Measurements from ENCODE around the gene DSCAM. TPM values are rescaled to one million over a fixed set of nuclear protein-coding genes. Genes with fewer than 3 reads are reported as not detected.
"Not testable (repeated sequence)": the region's sequence is repeated elsewhere in the genome, so short reads cannot be mapped to it uniquely, and the experiment has no call there.

DSCAM gene
- total RNA-seq, 1 experiment from 2014 or later: not detected

- Histone ChIP-seq H3K4me2 (ENCODE audit: low read length) (no peak overlapping the region), H3K9ac (ENCODE audit: low read length) (no peak overlapping the region), H3K79me2 (ENCODE audit: insufficient read depth, low read length) (no peaks in the 10 kb centered on the region), H3K4me1 (ENCODE audit: control insufficient read depth in 1 of 2, insufficient read depth in 2 of 2, low read length in 2 of 2) (no peaks in the 10 kb centered on the region), H2AFZ (ENCODE audit: low read depth, low read length, poor library complexity, severe bottlenecking) (no peak overlapping the region), H4K20me1 (ENCODE audit: insufficient read depth) (no peaks in the 10 kb centered on the region), H3K27ac (ENCODE audit: low read depth, low read length) (no peak overlapping the region), H3K9me2 (ENCODE audit: insufficient read depth) (no peaks in the 10 kb centered on the region), H3K27me3 (ENCODE audit: insufficient read depth, low read length) (no peaks in the 10 kb centered on the region), H3K9me3 (ENCODE audit: control insufficient read depth in 1 of 2, insufficient read depth in 1 of 2, low read depth in 1 of 2, low read length in 2 of 2) (peaks cover 5 to 26% of the 10 kb centered on the region in 2 experiments; a peak in 2 of 4 replicates), H3K4me3 (replicated peaks in 1 of 2; ENCODE audit: low read depth in 1 of 2, low read length in 2 of 2) (no peak overlapping the region), H3K36me3 (ENCODE audit: control insufficient read depth in 1 of 2, insufficient read depth in 2 of 2, low read length in 2 of 2) (no peaks in the 10 kb centered on the region)
- ChIA-PET RAD21 (ENCODE audit: low non-redundant PET in 1 of 2, low total read pairs in 2 of 2, uncharacterized antibody in 2 of 2, unreplicated experiment in 2 of 2) (no interaction called here), POLR2A (no interaction called here), CTCF (no interaction called here)
- BruUV-seq (replicated peaks): no TSS peak
- intact Hi-C loops (cut with micrococcal nuclease): no loop called here
- ATAC-seq: no peak
- TF ChIP-seq, protein P1, sequence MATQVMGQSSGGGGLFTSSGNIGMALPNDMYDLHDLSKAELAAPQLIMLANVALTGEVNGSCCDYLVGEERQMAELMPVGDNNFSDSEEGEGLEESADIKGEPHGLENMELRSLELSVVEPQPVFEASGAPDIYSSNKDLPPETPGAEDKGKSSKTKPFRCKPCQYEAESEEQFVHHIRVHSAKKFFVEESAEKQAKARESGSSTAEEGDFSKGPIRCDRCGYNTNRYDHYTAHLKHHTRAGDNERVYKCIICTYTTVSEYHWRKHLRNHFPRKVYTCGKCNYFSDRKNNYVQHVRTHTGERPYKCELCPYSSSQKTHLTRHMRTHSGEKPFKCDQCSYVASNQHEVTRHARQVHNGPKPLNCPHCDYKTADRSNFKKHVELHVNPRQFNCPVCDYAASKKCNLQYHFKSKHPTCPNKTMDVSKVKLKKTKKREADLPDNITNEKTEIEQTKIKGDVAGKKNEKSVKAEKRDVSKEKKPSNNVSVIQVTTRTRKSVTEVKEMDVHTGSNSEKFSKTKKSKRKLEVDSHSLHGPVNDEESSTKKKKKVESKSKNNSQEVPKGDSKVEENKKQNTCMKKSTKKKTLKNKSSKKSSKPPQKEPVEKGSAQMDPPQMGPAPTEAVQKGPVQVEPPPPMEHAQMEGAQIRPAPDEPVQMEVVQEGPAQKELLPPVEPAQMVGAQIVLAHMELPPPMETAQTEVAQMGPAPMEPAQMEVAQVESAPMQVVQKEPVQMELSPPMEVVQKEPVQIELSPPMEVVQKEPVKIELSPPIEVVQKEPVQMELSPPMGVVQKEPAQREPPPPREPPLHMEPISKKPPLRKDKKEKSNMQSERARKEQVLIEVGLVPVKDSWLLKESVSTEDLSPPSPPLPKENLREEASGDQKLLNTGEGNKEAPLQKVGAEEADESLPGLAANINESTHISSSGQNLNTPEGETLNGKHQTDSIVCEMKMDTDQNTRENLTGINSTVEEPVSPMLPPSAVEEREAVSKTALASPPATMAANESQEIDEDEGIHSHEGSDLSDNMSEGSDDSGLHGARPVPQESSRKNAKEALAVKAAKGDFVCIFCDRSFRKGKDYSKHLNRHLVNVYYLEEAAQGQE (IDR thresholded peaks at IDR 0.05; ENCODE audit: low read depth): no peak
- TF ChIP-seq ZFX (IDR thresholded peaks at IDR 0.05) (no peak), CBX3 (IDR thresholded peaks at IDR 0.05; ENCODE audit: low read depth) (no peak), SIN3A (IDR thresholded peaks at IDR 0.05; ENCODE audit: low read depth) (no peak), FOSL1 (IDR thresholded peaks at IDR 0.05; ENCODE audit: low read depth) (no peak)
- no peak for DNase-seq (ENCODE audit: low read depth, low spot score)
These were observed 515.8 kb downstream of the DSCAM start for GRCh38 chr21:40331172-40331571.

DNA sequence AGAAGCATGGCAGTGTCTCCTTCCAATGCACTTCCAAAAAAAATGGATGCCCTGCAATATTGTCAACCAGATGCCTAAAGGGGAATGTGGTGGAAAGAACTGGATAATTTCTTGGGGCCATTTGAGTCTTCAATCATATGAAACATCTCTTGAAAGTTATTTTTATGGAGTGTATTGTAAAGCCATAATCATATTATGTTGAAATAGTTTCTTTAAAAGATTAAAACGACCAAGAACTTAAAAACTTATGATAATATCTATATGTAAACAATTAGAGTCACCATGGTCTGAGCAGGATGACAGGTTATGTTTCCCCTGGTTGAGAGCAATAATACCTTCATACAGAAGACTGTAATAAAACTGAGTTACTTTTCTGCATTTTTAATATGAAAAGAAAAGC lies 522.6 kb downstream of the DSCAM start:
- Histone ChIP-seq H3K9me3 (ENCODE audit: control insufficient read depth in 1 of 2, insufficient read depth in 1 of 2, low read depth in 1 of 2, low read length in 2 of 2) (peaks cover 10 to 28% of the 10 kb centered on the region in 2 experiments; a peak in 2 of 4 replicates), H4K20me1 (ENCODE audit: insufficient read depth) (no peaks in the 10 kb centered on the region), H3K4me2 (ENCODE audit: low read length) (no peak overlapping the region), H3K4me3 (replicated peaks in 1 of 2; ENCODE audit: low read depth in 1 of 2, low read length in 2 of 2) (no peak overlapping the region), H3K27me3 (ENCODE audit: insufficient read depth, low read length) (no peaks in the 10 kb centered on the region), H3K79me2 (ENCODE audit: insufficient read depth, low read length) (no peaks in the 10 kb centered on the region), H3K9me2 (ENCODE audit: insufficient read depth) (no peaks in the 10 kb centered on the region), H2AFZ (ENCODE audit: low read depth, low read length, poor library complexity, severe bottlenecking) (no peak overlapping the region), H3K9ac (ENCODE audit: low read length) (no peak overlapping the region), H3K27ac (ENCODE audit: low read depth, low read length) (no peak overlapping the region), H3K4me1 (ENCODE audit: control insufficient read depth in 1 of 2, insufficient read depth in 2 of 2, low read length in 2 of 2) (no peaks in the 10 kb centered on the region), H3K36me3 (ENCODE audit: control insufficient read depth in 1 of 2, insufficient read depth in 2 of 2, low read length in 2 of 2) (no peaks in the 10 kb centered on the region)
- ChIA-PET POLR2A (no interaction called here), CTCF (no interaction called here), RAD21 (ENCODE audit: low non-redundant PET in 1 of 2, low total read pairs in 2 of 2, uncharacterized antibody in 2 of 2, unreplicated experiment in 2 of 2) (no interaction called here)
- BruUV-seq (replicated peaks): no TSS peak
- DNase-seq (ENCODE audit: low read depth, low spot score): no peak
- no peak for ATAC-seq
- TF ChIP-seq FOSL1 (IDR thresholded peaks at IDR 0.05; ENCODE audit: low read depth) (no peak), ZFX (IDR thresholded peaks at IDR 0.05) (no peak), POLR2A (IDR thresholded peaks at IDR 0.05; ENCODE audit: borderline replicate concordance, extremely low read depth, insufficient read depth, insufficient read length) (no peak), EZH2phosphoT487 (IDR thresholded peaks at IDR 0.05; ENCODE audit: borderline replicate concordance) (no peak), CEBPB (IDR thresholded peaks at IDR 0.05; ENCODE audit: low read depth) (no peak), EZH2 (IDR thresholded peaks at IDR 0.05) (no peak), ZNF274 (IDR thresholded peaks at IDR 0.05; ENCODE audit: low read depth, low read length) (no peak), POLR2AphosphoS5 (IDR thresholded peaks at IDR 0.05; ENCODE audit: low read depth, low read length) (no peak), EGR1 (IDR thresholded peaks at IDR 0.05; ENCODE audit: low read depth) (no peak)
- intact Hi-C loops (cut with micrococcal nuclease): no loop called here

GRCh38 chr21:40320718-40321117 lies 526.2 kb downstream of the DSCAM start:
- DNase-seq (ENCODE audit: low read depth, low spot score); H3K79me2 ChIP-seq (ENCODE audit: insufficient read depth, low read length); H4K20me1 ChIP-seq (ENCODE audit: insufficient read depth); RAD21 ChIA-PET (ENCODE audit: low non-redundant PET in 1 of 2, low total read pairs in 2 of 2, uncharacterized antibody in 2 of 2, unreplicated experiment in 2 of 2); H3K4me3 ChIP-seq (replicated peaks in 1 of 2; ENCODE audit: low read depth in 1 of 2, low read length in 2 of 2); POLR2A ChIA-PET; intact Hi-C loops (cut with micrococcal nuclease); H3K36me3 ChIP-seq (ENCODE audit: control insufficient read depth in 1 of 2, insufficient read depth in 2 of 2, low read length in 2 of 2); H3K27ac ChIP-seq (ENCODE audit: low read depth, low read length); CTCF ChIA-PET; H3K9ac ChIP-seq (ENCODE audit: low read length); H3K4me2 ChIP-seq (ENCODE audit: low read length); ATAC-seq; H3K9me2 ChIP-seq (ENCODE audit: insufficient read depth); H3K27me3 ChIP-seq (ENCODE audit: insufficient read depth, low read length); H2AFZ ChIP-seq (ENCODE audit: low read depth, low read length, poor library complexity, severe bottlenecking); H3K4me1 ChIP-seq (ENCODE audit: control insufficient read depth in 1 of 2, insufficient read depth in 2 of 2, low read length in 2 of 2); BruUV-seq (replicated peaks): not testable (repeated sequence)
- H3K9me3 ChIP-seq (ENCODE audit: control insufficient read depth in 1 of 2, insufficient read depth in 1 of 2, low read depth in 1 of 2, low read length in 2 of 2): peaks cover 7 to 29% of the 10 kb centered on the region in 2 experiments; a peak in 2 of 4 replicates

Data from HCT116 (cell line).